Measurements from ENCODE around the gene SMG9.
"Not testable (repeated sequence)": the region's sequence is repeated elsewhere in the genome, so short reads cannot be mapped to it uniquely, and the experiment has no call there.

The SMG9 gene

DNA sequence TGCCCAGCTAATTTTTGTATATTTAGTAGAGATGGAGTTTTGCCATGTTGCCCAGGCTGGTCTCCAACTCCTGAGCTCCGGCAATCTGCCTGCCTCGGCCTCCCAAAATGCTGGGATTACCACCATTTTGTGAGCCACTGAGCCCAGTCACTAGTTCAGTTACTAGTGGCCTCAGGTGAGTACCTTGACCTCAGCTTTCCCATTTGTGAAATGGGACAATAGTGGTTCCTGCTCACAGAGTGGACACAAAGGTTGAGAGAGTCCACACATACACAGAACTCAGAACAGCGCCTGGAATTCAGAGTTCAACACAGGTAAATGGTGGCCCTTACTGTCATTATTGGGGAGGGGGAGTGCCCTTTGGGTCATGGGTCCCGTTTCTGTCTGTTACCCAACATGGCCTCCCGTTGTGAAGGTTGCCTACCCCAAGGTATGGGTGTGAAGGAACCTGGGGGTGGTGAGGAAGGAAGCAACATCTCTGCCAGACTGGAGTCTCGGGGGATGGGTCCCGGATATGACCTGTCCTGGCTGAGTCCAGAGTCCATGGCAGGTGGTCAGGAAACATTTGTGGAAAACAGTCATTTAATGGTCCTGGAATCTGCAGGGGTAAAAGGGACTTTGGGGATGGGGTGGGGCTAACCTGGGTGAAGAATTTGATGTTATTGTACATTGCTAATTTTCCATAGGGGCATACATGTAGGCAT is 50.6 kb downstream of the SMG9 start:
- H3K4me3 ChIP-seq (ENCODE audit: low read depth, low read length): no peak overlapping the region
- DNase-seq (ENCODE audit: low read depth): no peak

GRCh38 chr19:43700395-43701000 is 54.3 kb downstream of the SMG9 start:
- no peak overlapping the region for H3K4me3 ChIP-seq (ENCODE audit: low read depth, low read length)

GRCh38 chr19:43699506-43700394 is 55.0 kb downstream of the SMG9 start:
- no peak for DNase-seq (ENCODE audit: low read depth)
- peak overlapping the region; percentile 22 for H3K4me3 ChIP-seq (ENCODE audit: low read depth, low read length)

More at GRCh38 chr19:43700395-43701000, 54.3 kb downstream of the SMG9 start:
- DNase-seq (ENCODE audit: low read depth): peak; percentile 46

GRCh38 chr19:43697295-43697694 is 57.5 kb downstream of the SMG9 start:
- no peak overlapping the region for H3K4me3 ChIP-seq (ENCODE audit: low read depth, low read length)
- DNase-seq (ENCODE audit: low read depth): no peak

DNA sequence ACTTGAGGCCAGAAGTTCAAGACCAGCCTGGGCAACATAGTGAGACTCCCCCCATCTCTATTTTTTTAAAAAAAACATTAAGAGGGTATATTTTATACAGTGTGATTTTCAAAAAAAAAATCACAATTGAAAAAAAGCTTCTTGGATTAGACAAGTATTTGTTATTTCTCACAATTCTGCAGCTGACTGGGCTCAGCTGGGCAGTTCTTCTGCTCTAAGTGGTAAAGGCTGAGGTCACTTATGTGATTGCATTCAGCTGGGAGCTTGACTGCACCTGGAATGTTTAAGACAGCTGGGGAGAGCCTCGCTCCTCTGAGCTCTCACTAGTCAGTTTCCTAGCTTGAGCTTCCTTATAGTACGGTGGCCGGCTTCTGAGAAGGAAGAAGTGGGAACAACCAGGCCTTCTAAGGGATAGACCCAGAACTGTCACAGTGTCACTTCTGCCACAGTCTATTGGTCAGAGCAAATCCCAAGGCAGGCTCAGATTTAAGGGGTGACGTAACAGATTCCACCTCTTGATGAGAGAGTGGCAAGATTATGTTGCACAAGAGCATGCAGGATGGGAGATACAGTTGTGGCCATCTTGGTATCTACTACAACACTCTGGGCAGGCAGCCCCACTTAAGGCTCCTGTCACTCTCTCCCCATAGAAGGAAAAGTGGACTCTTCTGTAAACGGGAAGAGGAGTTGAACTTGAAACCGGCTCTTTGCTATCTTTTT is 58.6 kb downstream of the SMG9 start:
- no peak overlapping the region for H3K4me3 ChIP-seq (ENCODE audit: low read depth, low read length)
- DNase-seq (ENCODE audit: low read depth): no peak

GRCh38 chr19:43694553-43694952 is 60.2 kb downstream of the SMG9 start:
- H3K4me3 ChIP-seq (ENCODE audit: low read depth, low read length): no peak overlapping the region
- no peak for DNase-seq (ENCODE audit: low read depth)

- no peak for DNase-seq (ENCODE audit: low read depth)
- H3K4me3 ChIP-seq (ENCODE audit: low read depth, low read length): no peak overlapping the region
Measured at GRCh38 chr19:43692877-43693276, 61.9 kb downstream of the SMG9 start.

- DNase-seq (ENCODE audit: low read depth): no peak
- H3K4me3 ChIP-seq (ENCODE audit: low read depth, low read length): no peak overlapping the region
Measured at GRCh38 chr19:43692385-43692784, 62.4 kb downstream of the SMG9 start.

GRCh38 chr19:43691755-43692154 is 63.0 kb downstream of the SMG9 start:
- H3K4me3 ChIP-seq (ENCODE audit: low read depth, low read length): no peak overlapping the region
- DNase-seq (ENCODE audit: low read depth): no peak

DNA sequence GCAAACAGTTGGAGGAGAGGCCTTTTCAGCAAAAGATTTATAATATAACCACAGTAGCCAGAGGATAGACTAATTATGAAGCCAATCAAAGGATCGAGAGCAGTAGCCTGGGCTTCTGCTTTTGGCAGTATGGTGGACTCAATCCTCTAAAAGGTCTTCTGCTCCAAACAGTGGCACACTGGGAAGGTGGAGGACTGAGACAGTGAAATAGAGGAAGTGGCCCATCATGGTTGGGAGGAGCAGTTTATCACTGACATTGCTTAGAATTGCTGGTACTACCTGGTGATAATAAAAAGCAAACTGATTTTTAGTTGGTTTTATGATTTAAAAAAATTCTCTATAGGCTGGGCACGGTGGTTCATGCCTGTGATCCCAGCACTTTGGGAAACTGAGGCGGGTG is 63.9 kb downstream of the SMG9 start:
- no peak overlapping the region for H3K4me3 ChIP-seq (ENCODE audit: low read depth, low read length)
- DNase-seq (ENCODE audit: low read depth): no peak

DNA sequence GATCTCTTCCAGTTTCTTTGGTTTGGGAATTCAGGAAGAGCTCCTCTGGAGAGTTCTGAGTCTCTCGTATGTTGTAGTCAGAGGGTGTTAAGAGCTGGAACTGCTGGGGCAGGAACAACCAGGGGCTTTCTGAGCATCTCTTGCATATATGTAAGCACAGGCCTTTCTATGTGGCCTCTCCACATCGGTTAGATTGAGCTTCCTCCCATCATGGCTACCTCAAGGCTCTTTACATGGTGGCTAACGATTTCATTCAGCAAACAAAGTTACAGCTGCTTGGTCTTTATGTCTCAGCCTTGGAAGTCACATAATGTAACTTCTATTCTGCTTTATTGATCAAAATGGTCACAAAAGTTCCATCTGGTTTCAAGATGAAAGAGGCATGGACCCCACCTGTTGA is 64.3 kb downstream of the SMG9 start:
- no peak for DNase-seq (ENCODE audit: low read depth)
- no peak overlapping the region for H3K4me3 ChIP-seq (ENCODE audit: low read depth, low read length)

GRCh38 chr19:43688059-43688701 is 66.6 kb downstream of the SMG9 start:
- DNase-seq (ENCODE audit: low read depth): no peak

DNA sequence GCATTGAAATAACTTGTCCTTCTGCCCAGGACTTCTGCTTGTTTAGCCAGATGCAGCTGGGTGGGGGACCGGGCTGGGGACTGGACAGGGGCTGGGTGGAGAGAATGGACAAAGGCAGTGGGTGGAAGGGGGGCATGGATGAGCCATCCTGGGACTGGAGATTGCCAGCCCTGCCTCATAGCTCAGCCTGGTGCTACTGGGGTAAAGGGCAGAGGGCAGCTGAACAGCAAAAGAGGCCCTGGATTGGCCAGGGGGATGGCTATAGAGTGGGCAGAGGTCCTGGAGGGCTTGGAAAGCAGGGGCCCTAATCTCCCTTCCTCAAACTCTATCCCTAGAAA is 67.1 kb downstream of the SMG9 start:
- H3K4me3 ChIP-seq (ENCODE audit: low read depth, low read length): no peak overlapping the region
- DNase-seq (ENCODE audit: low read depth): no peak

More at GRCh38 chr19:43688059-43688701, 66.6 kb downstream of the SMG9 start:
- no peak overlapping the region for H3K4me3 ChIP-seq (ENCODE audit: low read depth, low read length)

DNA sequence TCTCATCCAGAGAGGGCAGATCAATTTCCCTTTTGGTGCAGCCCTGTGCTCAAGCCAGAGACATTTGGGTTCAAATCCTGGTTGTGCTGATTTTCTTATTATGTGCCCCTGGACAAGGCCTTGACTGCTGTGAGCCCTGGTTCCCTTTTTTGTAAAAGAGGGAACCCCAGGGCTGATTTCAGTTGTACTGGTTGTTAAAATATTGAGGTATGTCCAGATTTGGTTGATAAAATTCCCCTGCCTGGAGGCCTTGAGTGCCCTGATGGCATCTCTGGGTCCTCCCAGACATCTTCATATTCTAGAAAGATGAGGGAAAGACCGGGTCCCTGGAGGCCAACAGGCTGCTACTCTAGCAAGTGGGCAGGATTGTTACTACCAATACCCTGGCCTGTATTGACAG is 70.4 kb downstream of the SMG9 start:
- no peak overlapping the region for H3K4me3 ChIP-seq (ENCODE audit: low read depth, low read length)
- DNase-seq (ENCODE audit: low read depth): no peak

GRCh38 chr19:43683905-43684304 is 70.9 kb downstream of the SMG9 start:
- no peak overlapping the region for H3K4me3 ChIP-seq (ENCODE audit: low read depth, low read length)
- no peak for DNase-seq (ENCODE audit: low read depth)

GRCh38 chr19:43682824-43683661 is 71.7 kb downstream of the SMG9 start:
- no peak for DNase-seq (ENCODE audit: low read depth)
- no peak overlapping the region for H3K4me3 ChIP-seq (ENCODE audit: low read depth, low read length)

DNA sequence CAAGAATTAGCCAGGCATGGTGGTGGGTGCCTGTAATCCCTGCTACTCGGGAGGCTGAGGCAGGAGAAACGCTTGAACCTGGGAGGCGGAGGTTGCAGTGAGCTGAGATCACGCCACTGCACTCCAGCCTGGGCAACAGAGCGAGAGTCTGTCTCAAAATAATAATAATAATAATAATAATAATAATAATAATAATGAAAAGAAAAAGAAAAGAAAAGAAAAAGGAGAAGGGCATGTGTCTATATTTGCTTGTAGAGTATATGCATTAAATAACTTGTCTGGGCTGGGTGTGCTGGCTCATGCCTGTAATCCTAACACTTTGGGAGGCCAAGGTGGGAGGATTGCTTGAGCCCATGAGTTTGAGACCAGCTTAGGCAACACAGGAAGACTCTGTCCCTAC is 72.5 kb downstream of the SMG9 start:
- H3K4me3 ChIP-seq (ENCODE audit: low read depth, low read length); DNase-seq (ENCODE audit: low read depth): not testable (repeated sequence)

- DNase-seq (ENCODE audit: low read depth): no peak
Measured at GRCh38 chr19:43681821-43682220, 72.9 kb downstream of the SMG9 start.

More at GRCh38 chr19:43681821-43682220, 72.9 kb downstream of the SMG9 start:
- H3K4me3 ChIP-seq (ENCODE audit: low read depth, low read length): no peak overlapping the region
